PC-3 (cell line): Measurements from ENCODE around the gene LZTFL1. TPM values are rescaled to one million over a fixed set of nuclear protein-coding genes. Genes with fewer than 3 reads are reported as not detected.

Experiments used
- ATAC-seq: fragments of 200-7000 bp; cut with Tn5 transposase; 2 replicates; pipeline ENCODE4 v1.9.1; 2020; ENCODE audit warnings: mild to moderate bottlenecking, moderate library complexity
- BruUV-seq: library from RNA; stranded (reverse); fragments of 400-500 nt; replicated peaks from 2 replicates; lab custom pipeline; 2021; lab: Mats Ljungman, UMichigan
- CTCF ChIA-PET: fragments of 300-600 bp; sonication (Branson Sonifier 250); formaldehyde crosslinking; loops from one replicate; lab custom pipeline; 2022; ENCODE audit warnings: antibody characterized with exemption; lab: Charles Lee
- POLR2A ChIA-PET: fragments of 300-600 bp; sonication (Branson Sonifier 250); formaldehyde crosslinking; loops from one replicate; lab custom pipeline; 2022; ENCODE audit warnings: antibody characterized with exemption; ENCODE audit not compliant: unreplicated experiment; lab: Charles Lee
- DNase-seq: peaks from one replicate; pipeline ENCODE4 v3.0.0-alpha.2; 2015
- H2AFZ ChIP-seq: fragments of 300-600 bp; sonication (generic); 2 replicates; pipeline ENCODE4 v1.6.0; 2016; ENCODE audit warnings: antibody characterized with exemption, low read length
- H3F3A ChIP-seq: fragments of 300-600 bp; sonication (generic); one replicate; pipeline ENCODE4 v1.6.0; 2017; ENCODE audit warnings: antibody characterized with exemption, low read length, control low read depth, mild to moderate bottlenecking; ENCODE audit not compliant: unreplicated experiment
- H3K27ac ChIP-seq: fragments of 300-600 bp; sonication (generic); 2 replicates; pipeline ENCODE4 v1.5.1; 2016; ENCODE audit warnings: mild to moderate bottlenecking, low read length
- H3K27me3 ChIP-seq: fragments of 300-600 bp; sonication (generic); 2 replicates; pipeline ENCODE4 v1.6.1; 2016; ENCODE audit warnings: low read length, mixed read lengths
- H3K36me3 ChIP-seq: fragments of 300-600 bp; sonication (generic); 2 replicates; pipeline ENCODE4 v1.6.1; 2016; ENCODE audit warnings: low read depth, mixed run types, low read length, mixed read lengths
- H3K4me1 ChIP-seq: fragments of 300-600 bp; sonication (generic); 2 replicates; pipeline ENCODE4 v1.5.1; 2016; ENCODE audit warnings: low read length; ENCODE audit not compliant: insufficient read depth
- H3K4me2 ChIP-seq: fragments of 300-600 bp; sonication (generic); 2 replicates; pipeline ENCODE4 v1.6.0; 2016; ENCODE audit warnings: low read length
- H3K4me3 ChIP-seq: fragments of 300-600 bp; sonication (generic); 2 replicates; pipeline ENCODE4 v1.5.1; 2016; ENCODE audit warnings: mild to moderate bottlenecking, low read length, mixed read lengths
- H3K79me2 ChIP-seq: fragments of 300-600 bp; sonication (generic); 2 replicates; pipeline ENCODE4 v1.6.1; 2017; ENCODE audit warnings: low read length, mixed read lengths
- H3K9ac ChIP-seq: fragments of 300-600 bp; sonication (generic); 2 replicates; pipeline ENCODE4 v1.6.0; 2016; ENCODE audit warnings: mild to moderate bottlenecking, low read length
- H3K9me2 ChIP-seq: fragments of 300-600 bp; sonication (generic); replicated peaks from 2 replicates; pipeline ENCODE4 v1.6.1; 2016; ENCODE audit warnings: mixed run types, low read length, mixed read lengths
- H3K9me3 ChIP-seq: fragments of 300-600 bp; sonication (generic); 2 replicates; pipeline ENCODE4 v1.6.1; 2016; ENCODE audit warnings: low read length, mixed read lengths
- H4K20me1 ChIP-seq: fragments of 300-600 bp; sonication (generic); 2 replicates; pipeline ENCODE4 v1.6.1; 2016; ENCODE audit warnings: low read length, mixed read lengths
- CTCF ChIP-seq: fragments of 300-600 bp; sonication (generic); conservative IDR thresholded peaks from 2 replicates; pipeline ENCODE4 v1.5.1; 2017; ENCODE audit warnings: antibody characterized with exemption, low read depth, mild to moderate bottlenecking, low read length
- EZH2 ChIP-seq: fragments of 300-600 bp; sonication (generic); IDR thresholded peaks from one replicate; pipeline ENCODE4 v1.6.1; 2017; ENCODE audit warnings: antibody characterized with exemption, mild to moderate bottlenecking, low read length; ENCODE audit not compliant: unreplicated experiment
- EZH2phosphoT487 ChIP-seq: fragments of 300-600 bp; sonication (generic); IDR thresholded peaks from 2 replicates; pipeline ENCODE4 v1.6.1; 2018; ENCODE audit warnings: mild to moderate bottlenecking, antibody characterized with exemption, low read length, borderline replicate concordance
- intact Hi-C: fragments of 100-400 bp; cut with micrococcal nuclease; formaldehyde crosslinking; loops from 2 replicates; pipeline ENCODE4 v1.9.0; 2023
- total RNA-seq: library from RNA; depleted of rRNA; stranded (reverse); fragments of >200 nt; gene quantifications from 2 replicates; pipeline ENCODE4 v1.2.3, GENCODE V29; 2014

LZTFL1 gene
- total RNA-seq, 1 experiment from 2014 or later: 14.2 TPM

GRCh38 chr3:45873036-45873435 is 31.1 kb upstream of the LZTFL1 start:
- BruUV-seq: no TSS peak
- Histone ChIP-seq H3K4me1 (peaks cover 7% of the 10 kb centered on the region), H4K20me1 (no peaks in the 10 kb centered on the region), H3K79me2 (no peaks in the 10 kb centered on the region), H3F3A (no peaks in the 10 kb centered on the region), H3K9ac (no peak overlapping the region), H2AFZ (no peak overlapping the region), H3K27me3 (no peaks in the 10 kb centered on the region), H3K4me2 (no peak overlapping the region), H3K27ac (no peak overlapping the region), H3K4me3 (no peak overlapping the region), H3K9me2 (no peaks in the 10 kb centered on the region), H3K36me3 (no peaks in the 10 kb centered on the region), H3K9me3 (no peaks in the 10 kb centered on the region)
- POLR2A ChIA-PET: no interaction called here
- CTCF ChIA-PET: no interaction called here
- DNase-seq (no peak), ATAC-seq (no peak)
- TF ChIP-seq EZH2phosphoT487: no peak
- intact Hi-C loops: no loop called here

GRCh38 chr3:45872569-45872968 is 30.6 kb upstream of the LZTFL1 start:
- no peak overlapping the region for H3K27ac ChIP-seq
- H3K36me3 ChIP-seq: no peaks in the 10 kb centered on the region
- H3F3A ChIP-seq: no peaks in the 10 kb centered on the region
- CTCF ChIA-PET: interaction anchor here (0.5 kb wide), 1 partner anchor 679 kb away, joined by 4 read pairs; no protein-coding TSS in a partner anchor
- H3K4me2 ChIP-seq: no peak overlapping the region
- DNase-seq (no peak), ATAC-seq (no peak)
- no peaks in the 10 kb centered on the region for H3K79me2 ChIP-seq
- POLR2A ChIA-PET: no interaction called here
- no TSS peak for BruUV-seq
- no peak for TF ChIP-seq EZH2phosphoT487
- TF ChIP-seq EZH2: no peak
- TF ChIP-seq CTCF: no peak
- H3K9me2 ChIP-seq: no peaks in the 10 kb centered on the region
- H3K4me3 ChIP-seq: no peak overlapping the region
- H3K9me3 ChIP-seq: no peaks in the 10 kb centered on the region
- H3K4me1 ChIP-seq: peaks cover 10% of the 10 kb centered on the region
- no peak overlapping the region for H2AFZ ChIP-seq
- H3K9ac ChIP-seq: no peak overlapping the region
- intact Hi-C loops: no loop called here
- no peaks in the 10 kb centered on the region for H3K27me3 ChIP-seq
- no peaks in the 10 kb centered on the region for H4K20me1 ChIP-seq

GRCh38 chr3:45871780-45872179 is 29.9 kb upstream of the LZTFL1 start:
- intact Hi-C loops: no loop called here
- Histone ChIP-seq H3F3A (no peaks in the 10 kb centered on the region), H2AFZ (no peak overlapping the region), H3K27me3 (no peaks in the 10 kb centered on the region), H3K4me3 (no peak overlapping the region), H3K27ac (no peak overlapping the region), H3K9me3 (no peaks in the 10 kb centered on the region), H3K9ac (no peak overlapping the region), H3K9me2 (no peaks in the 10 kb centered on the region), H3K4me1 (peaks cover 10% of the 10 kb centered on the region), H3K36me3 (no peaks in the 10 kb centered on the region), H3K4me2 (no peak overlapping the region), H3K79me2 (no peaks in the 10 kb centered on the region), H4K20me1 (no peaks in the 10 kb centered on the region)
- POLR2A ChIA-PET: no interaction called here
- no peak for DNase-seq
- no TSS peak for BruUV-seq
- ATAC-seq: no peak
- no peak for TF ChIP-seq EZH2phosphoT487
- TF ChIP-seq CTCF: no peak
- TF ChIP-seq EZH2: no peak
- CTCF ChIA-PET: interaction anchor here (0.5 kb wide), 1 partner anchor 680 kb away, joined by 4 read pairs; no protein-coding TSS in a partner anchor
